ENCODE data around the gene ABHD17B.

ABHD17B gene

DNA sequence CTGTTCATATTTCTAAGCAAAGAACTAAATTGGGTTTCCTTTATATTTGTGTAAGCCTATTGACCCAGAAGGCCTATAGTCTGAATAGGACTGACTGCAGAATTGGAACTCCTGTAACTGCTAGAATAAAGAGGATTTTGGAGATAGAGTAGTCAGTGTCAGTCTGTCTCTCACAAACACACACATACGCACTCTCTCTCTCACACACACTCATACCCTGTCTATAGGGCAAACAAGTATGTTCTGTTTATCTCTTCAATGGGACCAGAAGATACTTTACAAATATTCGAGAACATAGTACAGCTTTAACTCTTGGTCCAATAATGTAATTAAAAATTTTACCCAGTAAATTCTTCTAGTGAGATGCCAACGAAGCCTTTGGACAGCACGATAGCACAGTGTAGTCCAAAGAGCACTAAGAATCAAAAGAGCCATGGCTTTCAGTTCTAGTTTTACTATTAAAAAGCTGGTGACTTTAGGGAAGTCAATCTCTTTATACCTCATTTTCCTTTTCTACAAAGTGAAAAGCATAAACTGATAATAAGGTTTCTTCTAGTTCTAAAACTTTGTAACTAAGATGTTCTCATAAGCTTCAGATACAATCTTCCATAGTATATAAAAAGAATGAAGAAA lies 19.3 kb downstream of the ABHD17B start:
- H3K4me3 ChIP-seq (replicated peaks; ENCODE audit: low read depth, low read length) = no peak overlapping the region
- TF ChIP-seq, protein P1, sequence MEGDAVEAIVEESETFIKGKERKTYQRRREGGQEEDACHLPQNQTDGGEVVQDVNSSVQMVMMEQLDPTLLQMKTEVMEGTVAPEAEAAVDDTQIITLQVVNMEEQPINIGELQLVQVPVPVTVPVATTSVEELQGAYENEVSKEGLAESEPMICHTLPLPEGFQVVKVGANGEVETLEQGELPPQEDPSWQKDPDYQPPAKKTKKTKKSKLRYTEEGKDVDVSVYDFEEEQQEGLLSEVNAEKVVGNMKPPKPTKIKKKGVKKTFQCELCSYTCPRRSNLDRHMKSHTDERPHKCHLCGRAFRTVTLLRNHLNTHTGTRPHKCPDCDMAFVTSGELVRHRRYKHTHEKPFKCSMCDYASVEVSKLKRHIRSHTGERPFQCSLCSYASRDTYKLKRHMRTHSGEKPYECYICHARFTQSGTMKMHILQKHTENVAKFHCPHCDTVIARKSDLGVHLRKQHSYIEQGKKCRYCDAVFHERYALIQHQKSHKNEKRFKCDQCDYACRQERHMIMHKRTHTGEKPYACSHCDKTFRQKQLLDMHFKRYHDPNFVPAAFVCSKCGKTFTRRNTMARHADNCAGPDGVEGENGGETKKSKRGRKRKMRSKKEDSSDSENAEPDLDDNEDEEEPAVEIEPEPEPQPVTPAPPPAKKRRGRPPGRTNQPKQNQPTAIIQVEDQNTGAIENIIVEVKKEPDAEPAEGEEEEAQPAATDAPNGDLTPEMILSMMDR (IDR thresholded peaks at IDR 0.05; ENCODE audit: low read length, missing control alignments) = no peak
- DNase-seq (ENCODE audit: low read depth) = no peak

DNA sequence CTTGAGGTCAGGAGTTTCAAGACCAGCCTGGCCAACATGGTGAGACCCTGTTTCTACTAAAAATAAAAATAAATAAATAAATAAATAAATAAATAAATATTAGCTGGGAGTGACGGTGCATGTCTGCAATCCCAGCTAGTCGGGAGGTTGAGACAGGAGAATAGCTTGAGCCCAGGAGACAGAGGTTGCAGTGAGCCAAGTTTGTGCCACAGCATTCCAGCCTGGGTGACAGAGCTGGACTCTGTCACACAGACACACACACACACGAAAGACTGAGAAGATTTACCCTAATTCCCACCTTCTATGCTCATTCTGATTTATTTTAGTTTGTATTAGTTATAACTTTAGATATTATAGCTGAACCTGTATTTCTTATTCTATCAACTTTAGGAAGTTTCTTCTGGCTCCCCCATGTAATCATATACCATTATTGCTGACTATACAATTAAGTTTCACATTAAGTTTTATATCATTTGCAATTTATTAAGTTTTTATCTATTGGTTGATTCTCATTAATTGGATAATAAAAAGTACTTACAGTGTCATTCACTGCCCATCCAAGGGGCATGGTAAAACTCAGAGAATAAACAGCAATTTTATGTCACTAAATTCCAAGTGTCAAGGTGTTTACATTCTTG lies 20.8 kb downstream of the ABHD17B start:
- no peak overlapping the region for H3K4me3 ChIP-seq (replicated peaks; ENCODE audit: low read depth, low read length)
- DNase-seq (ENCODE audit: low read depth) = no peak
- TF ChIP-seq, protein P1 (IDR thresholded peaks at IDR 0.05; ENCODE audit: low read length, missing control alignments) = no peak

DNA sequence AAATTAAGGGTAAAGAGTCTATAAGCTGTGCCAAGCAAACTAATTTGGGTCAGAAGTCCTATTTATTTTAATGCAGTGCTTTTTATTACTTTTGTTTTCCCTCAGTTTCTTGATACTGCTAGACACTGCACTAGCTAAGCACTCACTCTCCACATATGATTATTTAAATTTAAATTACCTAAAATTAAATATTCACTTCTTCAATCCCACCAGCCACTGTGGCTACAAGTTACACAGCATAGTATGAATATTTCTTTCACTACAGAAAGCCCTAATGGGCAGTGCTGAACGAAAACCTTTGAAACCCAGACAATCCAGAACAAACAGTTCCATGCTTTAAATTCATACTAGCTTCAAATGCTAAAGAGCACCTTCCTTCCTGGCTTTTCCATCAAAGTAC lies 23.6 kb downstream of the ABHD17B start:
- no peak for DNase-seq (ENCODE audit: low read depth)
- no peak overlapping the region for H3K4me3 ChIP-seq (replicated peaks; ENCODE audit: low read depth, low read length)
- TF ChIP-seq, protein P1 (IDR thresholded peaks at IDR 0.05; ENCODE audit: low read length, missing control alignments) = no peak

DNA sequence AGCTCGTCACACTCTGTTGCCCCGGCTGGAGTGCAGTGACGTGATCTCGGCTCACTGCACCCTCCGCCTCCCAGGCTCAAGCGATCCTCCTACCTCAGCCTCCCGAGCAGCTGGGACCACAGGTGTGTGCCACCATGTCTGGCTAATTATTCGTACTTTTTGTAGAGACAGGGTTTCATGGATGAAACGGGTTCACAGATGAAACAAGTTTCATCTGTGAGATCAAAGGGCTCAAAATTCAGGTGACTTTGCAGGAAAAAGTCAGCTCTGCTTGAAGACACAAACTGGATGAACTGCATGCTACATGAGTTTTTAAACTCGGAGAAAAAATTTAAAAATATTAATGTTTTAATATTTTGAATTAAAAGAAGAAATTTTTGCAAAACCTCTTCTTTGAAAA lies 24.5 kb downstream of the ABHD17B start:
- no peak for DNase-seq (ENCODE audit: low read depth)
- no peak overlapping the region for H3K4me3 ChIP-seq (replicated peaks; ENCODE audit: low read depth, low read length)
- TF ChIP-seq, protein P1 (IDR thresholded peaks at IDR 0.05; ENCODE audit: low read length, missing control alignments) = no peak

DNA sequence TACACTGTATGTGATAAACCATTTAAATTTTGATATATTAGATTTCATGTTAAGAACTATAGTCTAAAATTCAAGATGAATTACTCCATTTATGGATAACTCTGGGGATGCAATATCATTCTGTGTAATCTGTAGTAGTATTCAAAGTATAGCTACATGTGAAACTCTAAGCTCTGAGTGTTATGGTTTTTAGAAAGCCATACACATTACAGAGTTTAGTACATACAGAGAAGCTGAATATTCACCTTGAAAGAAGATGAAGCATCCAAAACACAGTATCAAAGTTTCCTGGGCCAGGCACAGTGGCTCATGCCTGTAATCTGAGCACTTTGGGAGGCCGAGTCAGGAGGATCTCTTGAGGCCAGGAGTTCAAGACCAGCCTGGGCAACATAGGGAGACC lies 25.0 kb downstream of the ABHD17B start:
- no peak overlapping the region for H3K4me3 ChIP-seq (replicated peaks; ENCODE audit: low read depth, low read length)
- DNase-seq (ENCODE audit: low read depth) = no peak
- TF ChIP-seq, protein P1 (IDR thresholded peaks at IDR 0.05; ENCODE audit: low read length, missing control alignments) = no peak

DNA sequence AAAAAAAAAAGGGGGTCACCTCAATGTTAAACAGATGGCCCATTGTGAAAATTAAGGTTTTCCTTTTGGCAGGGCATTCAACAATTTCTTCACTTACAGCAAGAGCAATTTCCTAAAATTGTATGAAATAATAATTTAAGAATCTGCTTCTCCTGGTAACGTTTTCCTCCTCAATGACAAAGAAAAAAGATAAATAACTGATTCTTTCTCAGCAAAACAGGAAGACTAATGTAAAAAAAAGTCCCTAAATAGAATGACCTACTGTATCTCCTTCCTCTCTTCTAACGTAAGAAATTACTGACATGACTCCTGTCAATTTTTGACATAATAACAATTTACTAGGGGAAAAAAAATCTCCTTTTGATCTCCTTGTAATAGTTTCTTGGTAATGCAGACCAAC lies 25.5 kb downstream of the ABHD17B start:
- TF ChIP-seq, protein P1 (IDR thresholded peaks at IDR 0.05; ENCODE audit: low read length, missing control alignments) = no peak
- no peak for DNase-seq (ENCODE audit: low read depth)
- H3K4me3 ChIP-seq (replicated peaks; ENCODE audit: low read depth, low read length) = no peak overlapping the region

DNA sequence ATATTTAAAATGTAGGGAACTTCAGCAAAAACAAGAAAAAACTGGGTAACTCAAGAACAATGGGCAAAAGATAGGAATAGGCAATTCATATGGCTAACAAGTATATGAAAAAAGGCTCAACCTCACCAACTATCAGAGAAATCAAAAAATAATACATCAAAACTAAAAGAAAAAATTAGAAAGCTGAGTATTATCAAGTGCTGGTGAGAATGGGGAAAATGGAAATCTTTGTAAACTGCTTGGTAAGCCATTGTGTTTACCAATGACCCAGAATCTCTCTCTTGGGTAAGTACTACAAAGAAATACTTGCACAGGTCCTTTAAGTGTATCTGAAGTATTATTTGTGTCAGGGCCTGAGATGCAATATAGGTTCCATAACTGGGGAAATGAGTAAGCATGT lies 27.0 kb downstream of the ABHD17B start:
- TF ChIP-seq, protein P1 (IDR thresholded peaks at IDR 0.05; ENCODE audit: low read length, missing control alignments) = no peak
- DNase-seq (ENCODE audit: low read depth) = no peak
- H3K4me3 ChIP-seq (replicated peaks; ENCODE audit: low read depth, low read length) = no peak overlapping the region

Measured in fibroblast of pulmonary artery (primary cell).